ENCODE data around the gene VPS72.

The VPS72 gene

GRCh38 chr1:151132335-151133017 lies 57.5 kb downstream of the VPS72 start:
- TF ChIP-seq CTCF (conservative IDR thresholded peaks at IDR 0.05; ENCODE audit: low read depth, low read length): no peak
- Histone ChIP-seq H3K4me1 (ENCODE audit: low read depth, poor library complexity, severe bottlenecking) (peaks cover 7% of the 10 kb centered on the region), H2AFZ (ENCODE audit: low read depth) (no peak overlapping the region), H3K27me3 (ENCODE audit: insufficient read depth, low read depth) (no peaks in the 10 kb centered on the region), H3K27ac (no peak overlapping the region), H4K20me1 (ENCODE audit: insufficient read depth) (no peaks in the 10 kb centered on the region), H3K79me2 (ENCODE audit: insufficient read depth, low read depth) (no peaks in the 10 kb centered on the region), H3K4me2 (no peak overlapping the region), H3K4me3 (IDR thresholded peaks at IDR 0.05; ENCODE audit: insufficient read depth, low read depth, low read length) (no peak overlapping the region), H3K9ac (no peak overlapping the region), H3K36me3 (ENCODE audit: insufficient read depth) (no peaks in the 10 kb centered on the region)

- H3K79me2 ChIP-seq (ENCODE audit: insufficient read depth, low read depth): no peaks in the 10 kb centered on the region
- no peak overlapping the region for H3K27ac ChIP-seq
- peaks cover 7% of the 10 kb centered on the region for H3K4me1 ChIP-seq (ENCODE audit: low read depth, poor library complexity, severe bottlenecking)
- no peak overlapping the region for H3K4me2 ChIP-seq
- H3K4me3 ChIP-seq (IDR thresholded peaks at IDR 0.05; ENCODE audit: insufficient read depth, low read depth, low read length): no peak overlapping the region
- no peaks in the 10 kb centered on the region for H3K36me3 ChIP-seq (ENCODE audit: insufficient read depth)
- TF ChIP-seq CTCF (conservative IDR thresholded peaks at IDR 0.05; ENCODE audit: low read depth, low read length): no peak
- no peak overlapping the region for H3K9ac ChIP-seq
- no peaks in the 10 kb centered on the region for H3K27me3 ChIP-seq (ENCODE audit: insufficient read depth, low read depth)
- H4K20me1 ChIP-seq (ENCODE audit: insufficient read depth): no peaks in the 10 kb centered on the region
- no peak overlapping the region for H2AFZ ChIP-seq (ENCODE audit: low read depth)
These were observed 58.2 kb downstream of the VPS72 start for GRCh38 chr1:151131701-151132334.

GRCh38 chr1:151130987-151131586 lies 58.9 kb downstream of the VPS72 start:
- H3K9ac ChIP-seq: no peak overlapping the region
- no peak overlapping the region for H3K27ac ChIP-seq
- H3K4me3 ChIP-seq (IDR thresholded peaks at IDR 0.05; ENCODE audit: insufficient read depth, low read depth, low read length): no peak overlapping the region
- H3K4me2 ChIP-seq: no peak overlapping the region
- H3K36me3 ChIP-seq (ENCODE audit: insufficient read depth): no peaks in the 10 kb centered on the region
- no peaks in the 10 kb centered on the region for H3K79me2 ChIP-seq (ENCODE audit: insufficient read depth, low read depth)
- H3K4me1 ChIP-seq (ENCODE audit: low read depth, poor library complexity, severe bottlenecking): peaks cover 7% of the 10 kb centered on the region
- H4K20me1 ChIP-seq (ENCODE audit: insufficient read depth): no peaks in the 10 kb centered on the region
- no peak for TF ChIP-seq CTCF (conservative IDR thresholded peaks at IDR 0.05; ENCODE audit: low read depth, low read length)
- H2AFZ ChIP-seq (ENCODE audit: low read depth): no peak overlapping the region
- no peaks in the 10 kb centered on the region for H3K27me3 ChIP-seq (ENCODE audit: insufficient read depth, low read depth)

GRCh38 chr1:151128800-151129199 lies 61.2 kb downstream of the VPS72 start:
- H3K9ac ChIP-seq: no peak overlapping the region

More at GRCh38 chr1:151128800-151129199, 61.2 kb downstream of the VPS72 start:
- Histone ChIP-seq H2AFZ (ENCODE audit: low read depth) (no peak overlapping the region), H3K4me1 (ENCODE audit: low read depth, poor library complexity, severe bottlenecking) (no peaks in the 10 kb centered on the region), H3K36me3 (ENCODE audit: insufficient read depth) (no peaks in the 10 kb centered on the region), H3K79me2 (ENCODE audit: insufficient read depth, low read depth) (no peaks in the 10 kb centered on the region), H4K20me1 (ENCODE audit: insufficient read depth) (no peaks in the 10 kb centered on the region), H3K4me2 (no peak overlapping the region), H3K27ac (no peak overlapping the region), H3K27me3 (ENCODE audit: insufficient read depth, low read depth) (no peaks in the 10 kb centered on the region), H3K4me3 (IDR thresholded peaks at IDR 0.05; ENCODE audit: insufficient read depth, low read depth, low read length) (no peak overlapping the region)
- TF ChIP-seq CTCF (conservative IDR thresholded peaks at IDR 0.05; ENCODE audit: low read depth, low read length): no peak

Data from KMS-11 (cell line).